ENCODE measurements around the gene CRYBB3.

GRCh38 chr22:25207553-25208157 is 8.0 kb downstream of the CRYBB3 start:
- TF ChIP-seq, protein P1, sequence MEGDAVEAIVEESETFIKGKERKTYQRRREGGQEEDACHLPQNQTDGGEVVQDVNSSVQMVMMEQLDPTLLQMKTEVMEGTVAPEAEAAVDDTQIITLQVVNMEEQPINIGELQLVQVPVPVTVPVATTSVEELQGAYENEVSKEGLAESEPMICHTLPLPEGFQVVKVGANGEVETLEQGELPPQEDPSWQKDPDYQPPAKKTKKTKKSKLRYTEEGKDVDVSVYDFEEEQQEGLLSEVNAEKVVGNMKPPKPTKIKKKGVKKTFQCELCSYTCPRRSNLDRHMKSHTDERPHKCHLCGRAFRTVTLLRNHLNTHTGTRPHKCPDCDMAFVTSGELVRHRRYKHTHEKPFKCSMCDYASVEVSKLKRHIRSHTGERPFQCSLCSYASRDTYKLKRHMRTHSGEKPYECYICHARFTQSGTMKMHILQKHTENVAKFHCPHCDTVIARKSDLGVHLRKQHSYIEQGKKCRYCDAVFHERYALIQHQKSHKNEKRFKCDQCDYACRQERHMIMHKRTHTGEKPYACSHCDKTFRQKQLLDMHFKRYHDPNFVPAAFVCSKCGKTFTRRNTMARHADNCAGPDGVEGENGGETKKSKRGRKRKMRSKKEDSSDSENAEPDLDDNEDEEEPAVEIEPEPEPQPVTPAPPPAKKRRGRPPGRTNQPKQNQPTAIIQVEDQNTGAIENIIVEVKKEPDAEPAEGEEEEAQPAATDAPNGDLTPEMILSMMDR (IDR thresholded peaks at IDR 0.05): no peak
- no peak for TF ChIP-seq POLR2A (IDR thresholded peaks at IDR 0.05)
